Daoy (cell line): ENCODE data around the gene GBA2. TPM values are rescaled to one million over a fixed set of nuclear protein-coding genes. Genes with fewer than 3 reads are reported as not detected.

Source experiments
- DNase-seq: peaks from one replicate; pipeline ENCODE4 v3.0.0-alpha.2; 2015; ENCODE audit warnings: low read depth
- total RNA-seq: library from RNA; depleted of rRNA; stranded (reverse); fragments of >200 nt; shearing (Covaris generic); gene quantifications from 2 replicates; pipeline ENCODE4 v1.2.3, GENCODE V29; 2014; rRNA removed

GBA2 gene
- 23.6 and 24.8 TPM in 2 replicates for total RNA-seq

DNA sequence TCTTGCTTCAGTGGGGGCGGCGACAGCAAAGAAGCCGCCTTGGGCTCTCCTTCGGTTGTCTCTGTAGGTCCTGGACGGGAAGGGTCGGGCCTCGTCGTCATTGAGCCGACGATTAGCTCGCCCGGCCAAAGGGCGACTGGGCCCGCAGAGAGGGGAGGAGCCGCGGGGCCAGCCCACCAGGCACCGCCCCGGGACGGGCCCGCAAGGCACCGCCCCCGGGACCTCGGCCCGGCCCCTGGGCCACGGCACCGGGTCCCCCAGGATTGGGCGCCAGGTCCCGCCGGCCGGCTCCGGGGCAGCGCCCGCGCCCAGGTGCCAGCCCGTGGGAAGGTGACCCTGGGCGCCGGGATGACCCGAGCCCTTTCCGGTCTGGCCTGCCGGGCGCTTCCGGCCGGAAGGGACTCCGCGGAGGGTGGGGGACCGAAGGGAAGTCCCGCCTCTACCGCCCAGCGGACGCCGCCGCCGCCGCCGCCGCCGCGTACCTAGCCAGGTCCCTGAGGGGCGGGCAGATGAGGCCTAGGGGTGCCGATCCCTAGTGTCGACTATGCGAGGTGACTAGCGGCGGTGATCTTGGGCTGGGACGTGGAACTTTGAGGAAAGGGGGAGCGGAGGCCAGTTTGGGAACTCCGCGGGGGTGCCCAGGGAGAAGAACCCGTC is at the start of gene GBA2, which contains the start of gene RGP1:
Gene GBA2, minus strand, starts transcription at position 371 of the 657 bp plus-strand sequence. CDS start 524 bp downstream, outside the sequence.
Gene RGP1, plus strand, starts transcription at position 430 of the 657 bp plus-strand sequence. CDS start 469 bp downstream, outside the sequence.
- DNase-seq = peak; percentile 89

DNA sequence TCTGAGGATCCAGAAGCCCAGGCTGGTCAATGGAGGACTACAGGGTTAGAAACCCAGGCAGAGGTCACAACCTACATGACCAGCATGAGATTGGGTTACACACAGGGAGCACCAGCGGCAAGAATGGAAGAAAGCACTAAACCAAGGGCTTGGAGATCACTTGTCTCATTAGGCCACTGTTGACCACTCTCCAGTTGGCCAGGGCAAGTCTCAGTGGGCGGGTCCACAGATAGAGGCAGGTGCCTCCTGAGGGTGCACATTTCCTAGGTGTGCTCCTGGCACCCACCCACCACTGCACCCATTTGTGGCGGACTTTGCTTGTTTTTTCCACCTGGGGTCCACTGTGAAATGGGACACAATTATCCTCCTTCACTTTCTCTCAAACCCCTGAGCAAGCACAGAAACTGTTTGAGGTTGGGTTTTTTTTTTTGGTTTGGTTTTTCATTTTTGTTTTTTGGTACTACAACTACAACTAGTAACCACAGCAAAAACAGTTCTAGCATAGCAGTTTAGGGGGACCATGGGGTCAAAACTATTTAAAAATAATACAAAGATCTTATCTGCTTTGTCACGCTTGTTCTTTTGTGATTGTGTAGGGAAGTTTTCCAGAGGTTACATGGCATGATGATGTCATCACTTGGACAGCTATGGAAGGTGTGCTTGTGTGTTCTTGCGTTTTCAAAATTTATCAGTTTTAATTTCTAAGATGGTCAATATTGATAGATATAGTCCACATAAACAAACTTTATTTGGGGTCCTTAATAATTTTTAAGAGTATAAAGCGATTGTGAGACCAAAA is 48.5 kb upstream of the GBA2 start:
- no peak for DNase-seq

DNA sequence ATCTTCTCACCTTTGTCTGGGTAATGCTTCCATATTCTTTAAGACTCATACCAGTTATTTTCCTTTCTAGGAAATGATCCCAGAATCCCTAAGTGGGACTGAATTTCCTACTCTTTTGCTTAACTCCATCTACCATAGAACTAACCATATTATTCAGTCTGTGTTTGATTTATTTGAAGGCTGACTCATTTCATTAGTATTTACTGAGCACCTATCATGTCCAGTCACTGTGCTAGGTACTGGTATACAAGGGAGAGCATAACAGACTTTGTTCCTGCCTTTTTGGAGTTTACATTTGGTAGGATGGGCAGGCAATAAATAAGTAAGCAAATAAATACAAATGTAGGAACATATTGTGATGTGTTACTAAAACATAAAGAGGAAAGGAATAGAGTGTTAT is 46.7 kb upstream of the GBA2 start:
- no peak for DNase-seq

DNA sequence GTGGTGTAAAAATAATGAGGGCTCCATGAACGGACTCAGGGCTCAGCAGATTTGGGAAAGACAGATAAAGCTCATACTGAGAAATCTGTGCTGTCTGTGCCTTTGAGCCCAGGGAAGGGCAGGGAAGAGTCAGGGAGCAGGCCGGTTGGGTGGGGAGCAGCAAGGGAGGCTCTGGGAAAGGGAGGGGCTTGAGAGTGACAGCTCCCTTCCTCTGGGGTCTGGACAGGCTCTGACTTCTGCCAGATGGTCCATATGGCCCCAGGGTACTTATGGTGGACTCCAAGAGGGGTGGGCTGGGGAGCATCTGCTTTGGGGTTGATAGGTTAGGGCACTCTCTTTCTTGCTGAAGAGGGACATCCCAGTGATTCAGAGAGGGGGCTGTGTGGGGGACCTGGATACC is 44.4 kb upstream of the GBA2 start:
- DNase-seq = no peak

DNA sequence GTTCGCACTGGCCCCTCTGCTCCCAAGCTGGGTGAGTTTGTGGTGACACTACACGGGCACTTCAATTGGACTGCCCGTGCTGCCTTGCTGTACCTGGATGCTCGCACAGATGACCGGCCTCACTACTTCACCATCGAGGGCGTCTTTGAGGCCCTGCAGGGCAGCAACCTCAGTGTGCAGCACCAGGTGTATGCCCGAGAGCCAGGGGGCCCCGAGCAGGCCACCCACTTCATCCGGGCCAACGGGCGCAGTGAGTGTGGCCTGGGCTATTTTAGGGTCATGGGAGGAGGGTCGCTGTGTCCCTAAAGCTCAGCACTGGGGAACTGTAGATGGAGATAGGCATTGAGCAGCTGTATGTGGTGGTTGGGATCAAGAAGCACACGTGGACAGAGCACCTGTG is 43.8 kb upstream of the GBA2 start:
- DNase-seq = no peak

DNA sequence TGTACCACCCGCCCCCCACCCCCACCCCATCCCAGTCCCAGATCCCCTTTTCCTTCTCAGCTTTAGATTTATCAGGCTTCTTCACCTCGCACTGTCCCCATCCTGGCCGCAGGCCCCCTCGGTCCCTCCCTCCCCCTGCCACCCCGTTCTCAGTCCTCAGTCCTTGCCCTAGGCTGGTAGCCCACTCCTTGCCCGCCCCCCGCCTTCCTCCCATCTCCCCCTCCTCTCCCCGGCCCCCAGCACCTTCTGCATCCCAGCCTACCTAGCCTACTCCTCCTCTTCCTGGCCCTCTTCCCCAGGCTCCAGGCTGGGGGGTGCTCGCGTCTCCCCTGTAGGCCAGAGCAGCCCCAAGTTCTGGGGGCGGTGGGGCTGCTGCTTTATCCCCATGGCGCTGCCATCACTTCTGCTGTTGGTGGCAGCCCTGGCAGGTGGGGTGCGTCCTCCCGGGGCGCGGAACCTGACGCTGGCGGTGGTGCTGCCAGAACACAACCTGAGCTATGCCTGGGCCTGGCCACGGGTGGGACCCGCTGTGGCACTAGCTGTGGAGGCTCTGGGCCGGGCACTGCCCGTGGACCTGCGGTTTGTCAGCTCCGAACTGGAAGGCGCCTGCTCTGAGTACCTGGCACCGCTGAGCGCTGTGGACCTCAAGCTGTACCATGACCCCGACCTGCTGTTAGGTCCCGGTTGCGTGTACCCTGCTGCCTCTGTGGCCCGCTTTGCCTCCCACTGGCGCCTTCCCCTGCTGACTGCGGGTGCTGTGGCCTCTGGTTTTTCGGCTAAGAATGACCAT is 43.2 kb upstream of the GBA2 start:
- no peak for DNase-seq

DNA sequence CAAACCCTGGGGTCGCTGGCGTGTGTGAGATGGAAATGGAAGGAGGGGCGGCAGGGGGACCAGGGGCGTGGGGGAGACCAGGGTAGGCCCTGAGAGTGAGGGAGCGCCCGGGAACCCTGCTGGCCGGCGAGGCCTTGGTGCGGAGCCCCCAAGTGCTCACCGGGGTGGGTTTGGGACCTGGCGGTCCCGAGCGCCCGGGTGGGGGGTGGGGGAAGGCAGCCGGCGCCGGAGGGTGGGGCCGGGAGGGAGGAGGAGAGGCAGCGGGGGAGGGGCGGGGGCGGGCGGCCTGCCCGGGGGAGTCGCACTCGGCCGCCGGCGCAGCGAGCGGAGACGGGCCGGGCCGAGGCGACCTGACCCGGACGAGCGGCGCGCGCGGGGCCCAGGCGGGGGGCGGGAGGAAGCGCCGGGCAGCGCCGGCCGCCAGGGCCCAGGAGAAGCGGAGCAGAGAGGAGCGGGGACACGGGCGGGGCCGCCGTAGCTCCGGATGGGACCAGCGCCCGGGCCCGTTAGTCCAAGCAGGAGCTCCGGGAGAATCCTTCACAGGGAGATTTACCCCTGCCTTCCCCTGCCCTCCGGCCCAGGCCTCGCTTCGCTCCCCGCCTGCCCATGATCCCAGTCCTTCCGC is 42.4 kb upstream of the GBA2 start, which contains the start of gene NPR2:
Gene NPR2, plus strand, starts transcription at position 295 of the 625 bp plus-strand sequence. CDS start 818 bp downstream, outside the sequence.
- peak; percentile 42 for DNase-seq

DNA sequence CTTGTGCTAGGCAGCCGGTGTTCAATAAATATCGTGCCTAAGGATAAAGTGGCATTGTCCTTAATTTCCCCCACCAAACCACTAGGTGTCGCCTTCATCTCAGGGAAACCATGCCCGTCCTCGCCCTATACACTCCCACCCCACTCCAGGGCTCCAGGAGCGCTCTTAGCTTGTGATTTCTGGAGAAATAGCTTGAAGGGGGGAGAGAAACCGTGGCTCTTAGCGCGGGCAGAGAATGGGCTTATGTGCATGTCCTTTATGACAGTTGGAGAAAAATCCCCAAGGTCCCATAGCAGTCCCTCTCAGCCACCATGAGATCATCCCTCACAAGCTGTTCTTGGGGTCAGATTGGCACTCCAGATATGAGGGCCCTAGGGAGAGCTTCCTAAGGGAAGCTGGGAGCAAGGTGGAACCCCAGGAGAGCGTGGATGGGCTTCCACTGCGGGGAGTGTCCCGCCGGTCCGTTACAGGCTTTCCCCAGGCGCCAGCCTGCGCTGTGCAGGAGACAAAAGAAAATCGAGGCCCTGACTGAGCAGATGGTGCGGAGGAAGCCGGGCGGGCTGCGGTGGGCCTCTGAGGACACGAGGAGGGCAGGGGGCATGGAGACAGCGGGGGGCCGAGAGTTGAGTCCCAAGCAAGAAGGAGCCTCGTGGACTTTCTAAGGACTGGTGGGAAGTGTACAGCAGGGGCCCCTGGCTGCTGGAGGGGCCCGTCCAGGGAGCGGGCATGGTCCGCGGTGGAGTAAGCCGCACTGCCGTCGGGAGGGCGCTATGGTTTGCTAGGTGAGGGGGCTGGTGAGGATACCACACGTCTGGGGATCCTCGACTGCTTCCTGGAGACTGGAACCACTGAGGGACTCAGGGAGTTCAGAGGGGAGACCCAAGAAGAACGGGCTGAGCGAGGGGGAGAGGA is 41.6 kb upstream of the GBA2 start:
- DNase-seq = peak; percentile 83

DNA sequence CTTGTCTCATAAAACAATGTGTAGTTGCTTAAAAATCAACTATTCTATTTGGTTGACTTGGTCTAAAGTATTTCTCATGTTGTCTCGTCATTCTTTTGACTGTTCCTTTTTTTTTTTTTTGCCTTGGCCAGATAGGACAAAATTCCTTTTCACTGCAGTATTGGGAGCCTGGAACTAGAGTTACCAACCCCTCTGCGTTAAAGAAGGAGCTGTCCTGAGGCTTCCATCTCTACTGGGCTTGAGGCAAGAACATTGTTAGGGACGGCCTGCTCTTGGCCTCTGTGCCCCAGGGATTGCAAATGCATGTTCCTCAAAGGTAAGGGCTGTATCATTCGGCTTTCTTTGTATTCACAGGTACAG is 41.0 kb upstream of the GBA2 start:
- DNase-seq = no peak

DNA sequence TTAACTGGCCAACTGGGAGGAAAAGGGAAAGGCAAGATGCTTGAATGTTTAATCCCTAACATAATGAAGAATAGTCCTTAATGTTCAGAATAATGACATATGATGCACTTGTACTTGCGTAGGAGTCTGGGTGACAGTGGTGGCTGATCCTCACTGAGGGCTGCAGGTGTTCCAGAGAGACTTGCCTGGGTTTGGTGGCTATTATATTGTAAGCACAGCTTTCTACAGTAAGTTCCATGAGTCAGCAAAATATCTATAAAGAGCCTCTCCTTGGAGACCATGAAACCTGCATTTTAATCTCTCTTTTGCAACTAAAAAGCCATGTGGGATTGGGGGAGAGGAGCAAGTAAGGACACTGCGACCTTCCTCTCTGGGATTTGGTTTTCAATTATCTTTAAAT is 40.5 kb upstream of the GBA2 start:
- DNase-seq = no peak

DNA sequence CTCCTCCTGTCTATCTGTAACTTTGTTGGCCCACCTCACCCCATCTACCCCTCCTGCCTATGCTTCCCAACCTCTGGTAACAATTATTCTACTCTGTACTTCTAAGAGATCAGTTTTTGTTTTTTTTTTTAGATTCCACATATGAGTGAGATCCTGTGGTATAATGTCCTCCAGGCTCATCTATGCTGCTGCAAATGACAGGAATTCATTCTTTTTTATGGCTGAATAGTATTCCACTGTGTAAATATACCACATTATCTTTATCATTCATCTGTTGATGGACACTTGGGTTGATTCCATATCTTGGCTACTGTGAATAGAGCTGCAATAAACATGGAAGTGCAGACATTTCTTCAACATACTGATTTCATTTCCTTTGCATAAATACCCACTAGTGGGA is 34.4 kb upstream of the GBA2 start:
- DNase-seq = no peak

DNA sequence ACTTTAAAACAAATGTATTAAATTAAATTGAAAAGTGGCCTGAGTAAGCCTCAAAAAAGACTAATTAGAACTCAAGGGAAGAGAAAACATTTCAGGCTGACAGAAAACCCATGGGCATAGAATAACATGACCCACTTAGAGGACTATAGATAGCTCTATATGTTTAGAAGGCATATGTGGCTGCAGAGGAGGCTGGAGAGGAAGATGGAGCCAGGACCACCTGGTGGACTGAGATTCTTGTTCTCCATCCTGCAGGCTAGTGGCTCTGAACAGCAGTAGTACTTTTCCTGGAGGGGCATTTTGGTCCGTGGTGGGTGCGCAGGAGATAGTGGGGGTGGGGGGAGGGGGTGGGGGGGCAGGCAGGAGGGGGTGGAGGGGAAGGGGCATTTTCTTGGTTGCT is 32.0 kb upstream of the GBA2 start:
- no peak for DNase-seq

DNA sequence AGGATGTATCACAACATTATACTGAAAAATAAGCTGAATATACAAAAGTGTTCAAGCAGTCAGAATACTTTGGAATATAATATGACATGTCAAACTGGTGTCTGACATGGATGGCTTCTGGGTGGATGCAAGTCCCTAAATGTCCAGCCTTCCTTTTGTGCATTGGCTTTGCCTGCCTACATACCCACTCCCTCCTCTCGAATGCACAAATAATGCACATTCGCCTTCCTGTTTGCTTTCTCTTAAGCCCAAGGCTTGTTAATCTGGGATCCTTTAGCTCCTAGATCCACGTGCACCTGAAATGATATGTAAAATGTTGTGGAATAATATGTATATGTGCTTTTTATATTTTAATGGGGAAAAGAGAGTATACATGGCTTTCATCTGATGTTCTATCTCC is 29.5 kb upstream of the GBA2 start:
- DNase-seq = no peak

DNA sequence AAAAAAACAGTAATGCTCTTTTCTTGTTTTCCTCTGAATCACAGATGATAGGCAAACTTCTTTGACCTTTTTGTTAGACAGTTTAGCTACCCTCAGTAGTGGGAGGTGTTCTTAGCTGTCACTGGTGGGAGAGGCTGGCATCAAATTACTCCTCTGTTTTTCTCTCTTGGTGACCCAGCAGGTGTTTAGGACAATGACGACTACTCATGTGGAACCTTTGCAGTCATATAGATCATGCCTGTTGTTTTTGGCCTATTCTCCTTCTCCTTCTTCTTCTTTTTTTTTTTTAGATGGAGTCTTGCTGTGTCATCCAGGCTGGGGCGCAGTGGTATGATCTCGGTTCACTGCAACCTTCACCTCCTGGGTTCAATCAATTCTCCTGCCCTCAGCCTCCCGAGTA is 27.0 kb upstream of the GBA2 start:
- no peak for DNase-seq

DNA sequence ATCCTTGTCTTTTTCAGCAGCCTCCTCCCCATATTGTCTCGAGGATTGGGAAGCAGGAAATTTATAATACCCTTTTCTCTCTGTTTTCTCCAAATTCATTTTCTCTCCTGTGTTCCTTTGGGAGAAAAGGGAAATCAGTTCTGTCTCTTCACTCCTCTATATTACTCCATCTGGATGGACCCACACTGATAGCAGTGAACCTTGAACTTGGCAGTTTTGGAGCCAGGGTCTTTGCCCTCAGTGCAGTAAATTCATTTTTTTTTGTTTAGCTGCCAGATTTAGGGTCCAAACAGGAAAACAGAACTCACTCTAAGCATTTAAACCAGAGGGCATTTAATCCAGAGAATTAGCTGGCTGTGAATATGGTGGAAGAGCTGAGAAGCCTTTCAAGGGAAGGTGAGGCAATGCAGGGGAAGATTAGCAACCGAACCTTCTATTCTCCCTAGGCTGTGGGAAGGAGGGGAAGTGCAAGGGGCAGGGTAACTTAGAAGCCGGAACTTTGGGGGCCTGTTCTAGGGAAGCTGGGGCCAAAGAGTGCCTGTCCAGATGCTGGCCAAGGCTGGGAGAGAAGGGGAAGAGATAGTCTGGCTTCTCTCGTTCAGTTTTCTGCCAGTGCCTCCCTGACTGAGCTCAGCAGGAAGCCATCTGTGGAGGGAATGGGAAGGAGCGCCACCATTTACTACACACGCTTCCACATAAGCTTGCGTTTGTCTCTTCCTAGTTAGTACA is 26.0 kb upstream of the GBA2 start:
- DNase-seq = no peak

DNA sequence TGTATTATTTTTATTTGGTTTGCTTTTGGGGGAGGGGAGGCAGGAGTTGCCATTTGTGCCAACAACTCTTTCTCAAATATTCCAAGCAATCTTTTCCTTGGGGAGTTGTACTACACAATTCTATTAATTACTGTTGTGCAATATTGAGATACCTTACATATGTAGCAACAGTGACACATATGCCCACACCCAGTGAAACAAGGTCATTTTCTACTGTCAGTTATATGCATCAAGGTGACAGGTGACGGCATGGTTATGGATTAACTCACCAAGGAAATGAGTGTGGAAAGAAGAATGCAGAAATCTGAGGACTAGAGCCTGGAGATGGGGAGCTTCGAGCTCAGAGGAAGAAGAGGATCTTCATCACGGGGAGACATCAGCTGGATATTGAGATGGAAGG is 22.9 kb upstream of the GBA2 start:
- DNase-seq = no peak

DNA sequence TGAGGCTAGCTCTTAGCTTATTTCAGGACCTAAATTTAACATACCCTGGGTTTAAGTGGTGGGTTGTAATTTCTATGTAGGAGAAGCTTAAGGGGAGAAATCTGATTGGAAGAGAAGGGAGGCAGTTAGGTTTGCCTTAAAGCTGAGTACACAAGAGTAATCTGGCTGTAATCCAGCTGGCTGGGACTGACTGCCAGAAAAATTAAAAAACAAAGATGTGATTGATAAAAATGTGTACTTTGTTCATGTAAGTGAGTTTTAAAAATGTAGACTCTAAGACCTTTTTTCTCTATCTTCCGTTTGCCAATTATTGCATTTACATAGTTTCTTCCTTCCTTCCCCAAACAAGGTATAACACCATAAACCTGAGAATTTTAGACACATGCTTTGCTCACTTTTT is 22.5 kb upstream of the GBA2 start:
- no peak for DNase-seq

DNA sequence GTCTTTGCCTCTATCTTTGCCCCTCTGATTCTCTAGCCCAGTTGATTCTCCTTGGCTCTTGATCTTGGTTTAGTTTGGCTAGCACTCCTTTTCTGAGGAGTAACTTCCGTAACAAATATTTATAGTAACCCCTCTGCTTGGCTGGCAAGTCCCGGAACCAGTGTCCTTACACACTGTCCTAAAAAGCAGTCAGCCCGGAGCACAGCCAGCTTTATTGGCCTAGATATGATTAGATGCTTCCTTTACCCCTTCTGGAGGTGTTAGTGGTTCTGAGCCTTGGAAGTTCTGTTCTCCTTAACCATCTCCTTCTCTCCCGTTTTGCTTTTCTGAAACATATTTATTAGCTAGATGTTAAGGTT is 22.0 kb upstream of the GBA2 start:
- DNase-seq = no peak

DNA sequence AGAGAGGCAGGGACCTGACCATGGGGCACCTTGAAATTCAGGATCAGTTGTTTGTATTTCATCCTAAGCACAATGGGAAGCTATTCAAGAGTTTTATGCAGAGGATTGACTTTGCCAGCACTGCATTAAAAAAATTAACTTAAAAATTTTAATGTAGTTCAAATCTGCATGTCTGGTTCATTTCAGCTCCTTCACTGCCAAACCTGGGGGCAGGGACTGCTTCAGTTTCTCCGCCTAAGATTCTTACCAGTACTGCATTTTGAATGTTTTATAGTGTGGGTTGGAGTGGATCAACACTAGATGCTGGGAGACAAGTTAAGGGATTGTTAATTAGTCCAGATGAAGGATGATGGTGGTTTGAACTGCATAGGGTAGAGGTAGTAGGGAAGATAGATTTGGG is 20.7 kb upstream of the GBA2 start:
- DNase-seq = no peak

DNA sequence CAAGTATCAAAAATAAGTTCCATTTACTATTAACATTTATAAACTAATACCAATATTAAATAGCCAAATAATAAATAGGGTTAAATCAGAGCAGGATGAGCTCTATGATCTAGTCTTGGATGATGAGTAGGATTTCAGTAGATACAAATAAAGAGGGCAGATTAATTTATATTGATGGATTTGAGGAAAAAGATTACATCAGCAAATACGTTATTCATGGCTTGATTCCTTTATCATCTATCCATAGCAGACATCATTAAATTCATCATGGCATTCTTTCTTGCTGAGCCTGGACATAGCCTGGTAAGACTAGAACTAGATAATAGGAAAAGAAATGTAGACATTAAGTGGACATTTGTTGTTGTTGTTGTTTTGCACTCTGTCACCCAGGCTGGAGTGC is 18.4 kb upstream of the GBA2 start:
- DNase-seq = no peak
